Inferior parietal cortex (tissue), 1 donor: ENCODE data around the gene TGFB2.
"Not testable (repeated sequence)": the region's sequence is repeated elsewhere in the genome, so short reads cannot be mapped to it uniquely, and the experiment has no call there.

Experiments used
- DNase-seq: peaks from one replicate; pipeline ENCODE4 v3.0.0-alpha.2; 2016; ENCODE audit errors: extremely low spot score

The TGFB2 gene

DNA sequence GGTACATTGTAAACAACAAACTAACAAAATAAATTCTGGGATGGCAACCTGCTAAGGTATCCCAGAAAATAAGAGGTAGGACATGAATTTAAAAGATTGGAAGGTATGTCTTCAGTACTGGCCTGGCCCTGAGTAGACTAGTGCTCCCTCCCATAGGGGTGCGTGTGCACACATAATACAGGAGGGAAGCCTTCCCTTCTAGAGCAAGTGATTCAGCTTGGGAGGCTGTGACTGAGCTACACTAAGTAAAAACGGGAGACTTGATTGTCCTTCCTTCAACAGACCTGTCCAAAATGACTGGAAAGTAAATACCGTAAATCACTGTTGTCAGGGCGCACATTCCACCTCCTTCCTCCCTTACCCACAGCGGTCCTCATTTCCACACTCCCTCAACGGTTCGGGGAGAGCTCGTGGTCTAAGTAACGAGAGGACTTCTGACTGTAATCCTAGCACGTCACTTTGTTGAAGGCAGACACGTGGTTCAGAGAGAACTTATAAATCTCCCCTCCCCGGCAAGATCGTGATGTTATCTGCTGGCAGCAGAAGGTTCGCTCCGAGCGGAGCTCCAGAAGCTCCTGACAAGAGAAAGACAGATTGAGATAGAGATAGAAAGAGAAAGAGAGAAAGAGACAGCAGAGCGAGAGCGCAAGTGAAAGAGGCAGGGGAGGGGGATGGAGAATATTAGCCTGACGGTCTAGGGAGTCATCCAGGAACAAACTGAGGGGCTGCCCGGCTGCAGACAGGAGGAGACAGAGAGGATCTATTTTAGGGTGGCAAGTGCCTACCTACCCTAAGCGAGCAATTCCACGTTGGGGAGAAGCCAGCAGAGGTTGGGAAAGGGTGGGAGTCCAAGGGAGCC lies at the start of gene TGFB2:
Gene TGFB2, plus strand, starts transcription at position 523 of the 859 bp plus-strand sequence. CDS start 1,366 bp downstream, outside the sequence.
- DNase-seq: peak; percentile 68

DNA sequence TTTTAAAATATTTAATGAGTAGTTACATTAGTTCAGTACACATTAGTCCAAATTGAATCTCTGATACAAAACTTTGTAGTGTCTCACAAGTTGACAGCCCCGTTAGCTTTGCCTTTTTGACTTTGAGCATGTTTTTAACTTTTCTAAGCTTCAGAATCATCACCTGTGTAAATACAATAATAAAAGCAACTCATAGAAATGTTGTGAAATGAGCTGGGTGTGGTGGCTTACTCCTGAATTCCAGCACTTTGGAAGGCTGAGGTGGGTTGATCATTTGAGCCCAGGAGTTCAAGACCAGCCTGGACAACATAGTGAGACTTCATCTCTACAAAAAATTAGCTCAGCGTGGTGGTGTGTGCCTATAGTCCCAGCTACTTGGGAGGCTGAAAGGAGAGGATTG lies 49.0 kb upstream of the TGFB2 start:
- DNase-seq: no peak

DNA sequence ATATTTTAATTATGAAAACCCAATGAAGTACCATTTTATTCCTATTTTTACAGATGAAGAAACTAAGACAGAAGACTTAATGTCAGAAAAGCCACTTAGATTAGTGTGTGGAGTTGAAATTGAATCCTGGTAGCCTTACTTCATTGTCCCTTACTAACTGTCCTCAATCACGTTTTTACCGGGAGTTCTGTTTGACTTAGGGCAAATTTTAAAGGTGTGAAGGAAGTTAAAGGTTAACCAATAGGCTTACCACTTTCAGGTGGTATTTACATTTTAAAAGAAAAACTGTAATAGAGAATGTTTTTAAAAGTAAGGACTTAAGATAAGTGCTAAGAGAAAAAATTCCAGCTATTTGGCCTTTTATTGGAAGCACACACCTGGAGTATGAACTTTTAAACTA lies 47.7 kb upstream of the TGFB2 start:
- DNase-seq: no peak

DNA sequence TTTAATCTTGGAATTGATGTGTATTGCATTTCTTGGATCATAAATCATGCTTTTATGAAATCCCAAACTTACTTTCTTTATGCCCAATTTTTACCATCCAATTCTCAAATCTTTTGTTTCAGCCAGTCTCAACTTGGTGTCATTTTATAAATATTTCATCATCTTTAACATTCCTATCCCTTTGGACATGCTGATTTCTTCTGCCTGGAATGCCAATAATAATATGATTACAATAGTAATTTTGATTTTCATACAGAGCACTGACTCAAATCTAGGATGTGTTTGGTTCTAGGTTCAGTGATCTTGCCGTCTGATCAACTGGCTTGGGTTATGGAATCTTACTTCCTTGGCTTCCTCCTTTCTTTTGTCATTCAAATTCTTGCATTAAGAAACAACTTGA lies 47.3 kb upstream of the TGFB2 start:
- no peak for DNase-seq

DNA sequence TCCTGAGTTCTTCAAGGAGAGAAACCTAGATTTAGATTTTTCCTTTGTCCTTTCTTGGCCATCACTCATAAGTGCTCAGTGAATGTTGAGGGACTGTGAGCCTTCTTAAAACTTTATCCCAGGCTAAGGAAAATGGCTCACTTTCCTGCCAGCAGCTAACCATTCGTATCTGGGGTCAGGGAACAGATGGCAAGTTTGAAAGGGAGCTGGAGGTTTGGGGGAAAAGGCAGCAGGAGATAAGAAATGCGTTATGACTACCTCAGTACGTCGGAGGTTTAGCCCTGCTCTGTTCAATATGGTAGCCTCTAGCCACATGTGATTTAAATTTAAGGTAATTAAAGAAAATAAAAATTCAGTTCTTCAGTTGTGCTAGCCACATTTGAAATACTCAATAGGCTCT lies 46.7 kb upstream of the TGFB2 start:
- no peak for DNase-seq

DNA sequence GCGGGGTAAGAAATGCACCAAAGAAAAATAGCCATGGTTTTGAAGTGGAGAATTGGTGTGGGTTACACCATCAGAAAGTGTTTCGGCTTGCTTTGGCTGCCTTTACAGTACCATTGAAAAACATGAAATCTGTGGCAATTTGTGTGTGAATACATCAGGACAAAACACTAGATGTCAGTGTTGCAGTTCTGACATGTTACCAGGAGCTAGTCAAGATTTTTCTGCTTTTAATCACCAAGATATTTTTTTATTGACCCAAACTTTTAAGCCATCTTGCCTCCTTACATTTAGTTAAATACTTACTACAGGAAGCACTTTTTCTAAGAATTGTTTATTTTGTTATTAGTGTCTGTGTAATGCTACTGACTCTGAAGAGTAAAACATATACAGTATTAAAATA lies 45.7 kb upstream of the TGFB2 start:
- peak; percentile 56 for DNase-seq

DNA sequence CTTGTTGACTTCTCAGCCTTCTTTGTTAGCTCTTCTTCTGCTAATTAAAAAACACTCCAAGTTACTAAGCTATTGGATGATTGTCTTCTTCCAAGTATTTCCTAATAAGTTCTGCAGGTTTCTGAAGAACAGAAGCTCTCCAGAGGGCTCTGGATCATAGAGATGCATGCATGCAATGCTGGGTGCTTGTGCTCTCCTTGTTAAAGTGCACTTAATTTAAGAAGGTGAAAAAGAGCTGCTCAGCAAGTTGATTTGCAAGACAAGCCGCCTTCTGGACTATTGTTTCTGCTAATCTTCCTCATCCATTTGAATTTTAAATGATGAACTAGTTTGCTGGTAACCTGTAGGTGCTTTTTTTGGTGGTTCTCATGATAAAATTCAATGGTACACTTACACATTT lies 43.9 kb upstream of the TGFB2 start:
- no peak for DNase-seq

DNA sequence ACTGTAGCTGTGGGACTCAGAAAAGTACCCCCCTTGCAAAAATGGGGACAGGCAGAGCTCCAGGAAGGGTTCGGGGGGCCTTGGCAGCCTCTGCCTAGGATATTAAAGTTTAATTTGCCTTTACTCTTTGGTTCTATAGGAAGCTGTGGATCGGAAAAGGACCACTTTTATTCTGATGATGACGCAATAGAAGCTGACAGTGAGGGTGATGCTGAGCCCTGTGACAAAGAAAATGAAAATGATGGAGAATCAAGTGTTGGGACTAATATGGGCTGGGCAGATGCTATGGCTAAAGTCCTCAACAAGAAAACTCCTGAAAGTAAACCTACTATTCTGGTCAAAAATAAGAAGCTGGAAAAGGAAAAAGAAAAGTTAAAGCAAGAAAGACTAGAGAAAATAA lies 43.0 kb upstream of the TGFB2 start:
- DNase-seq: no peak

DNA sequence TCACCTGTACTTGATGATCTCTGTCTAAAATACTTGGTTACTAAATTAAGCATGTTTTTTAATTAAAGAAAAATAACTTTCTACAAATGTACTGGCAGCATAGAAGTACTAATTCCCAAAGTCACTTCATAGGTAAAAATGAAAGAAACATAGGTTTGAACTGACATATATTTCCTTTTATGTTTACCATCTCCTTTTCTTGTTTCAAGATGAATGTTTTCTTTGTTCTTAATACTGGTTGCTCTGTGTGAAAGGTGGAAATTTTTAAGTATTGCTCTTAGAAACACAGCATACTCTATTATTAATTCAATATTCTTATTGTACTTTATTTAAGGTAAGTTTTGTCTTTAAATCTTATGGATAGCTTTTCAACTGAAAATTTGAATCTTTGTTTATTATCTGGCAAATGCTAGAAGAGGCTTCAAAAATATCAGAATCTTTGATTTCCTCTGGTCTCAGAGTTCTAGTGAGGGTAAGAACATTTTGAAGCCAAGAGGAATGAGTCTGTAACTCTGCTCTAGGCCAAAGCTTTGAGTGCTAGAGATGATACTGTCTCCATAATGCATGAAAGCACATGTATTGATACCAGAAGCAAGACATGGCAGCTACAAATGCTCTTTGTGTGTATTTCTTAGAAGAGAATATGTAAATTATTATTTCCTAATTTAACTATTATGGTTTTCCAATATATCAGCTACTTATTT lies 41.8 kb upstream of the TGFB2 start:
- no peak for DNase-seq

DNA sequence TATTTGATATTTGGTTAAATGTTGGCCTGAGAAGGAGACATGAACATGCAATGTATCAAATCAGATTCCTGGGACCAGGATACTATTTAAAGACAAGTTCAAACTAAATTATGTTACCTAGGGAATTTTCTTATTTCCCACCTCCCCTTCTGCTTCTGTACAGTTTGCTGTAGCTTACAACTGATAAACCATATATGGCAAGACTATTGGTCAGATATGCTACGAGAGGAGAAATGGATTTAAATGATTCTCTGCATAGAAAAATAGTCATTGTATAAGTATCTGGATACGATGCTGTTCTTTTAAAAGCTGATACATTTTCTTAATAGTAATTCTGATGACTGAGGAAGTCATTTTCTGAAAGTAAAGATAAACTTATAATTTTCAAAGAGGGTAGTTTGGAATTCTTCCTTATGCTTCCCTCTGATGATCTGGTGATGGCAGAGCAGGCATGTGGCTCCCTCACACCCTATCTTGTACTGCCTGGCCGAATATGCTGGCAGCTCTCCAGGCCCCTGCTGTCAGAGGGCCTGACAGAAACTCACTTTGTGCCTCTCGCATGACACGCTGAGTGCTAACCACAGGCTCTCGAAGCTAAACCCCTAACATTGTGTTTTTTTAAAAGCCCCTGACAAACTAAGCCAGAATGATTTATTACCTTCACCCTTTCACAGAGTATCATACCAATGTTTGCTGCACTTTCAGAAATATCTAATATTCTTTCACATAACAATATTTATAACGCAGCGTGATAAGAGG lies 40.7 kb upstream of the TGFB2 start:
- peak; percentile 63 for DNase-seq

DNA sequence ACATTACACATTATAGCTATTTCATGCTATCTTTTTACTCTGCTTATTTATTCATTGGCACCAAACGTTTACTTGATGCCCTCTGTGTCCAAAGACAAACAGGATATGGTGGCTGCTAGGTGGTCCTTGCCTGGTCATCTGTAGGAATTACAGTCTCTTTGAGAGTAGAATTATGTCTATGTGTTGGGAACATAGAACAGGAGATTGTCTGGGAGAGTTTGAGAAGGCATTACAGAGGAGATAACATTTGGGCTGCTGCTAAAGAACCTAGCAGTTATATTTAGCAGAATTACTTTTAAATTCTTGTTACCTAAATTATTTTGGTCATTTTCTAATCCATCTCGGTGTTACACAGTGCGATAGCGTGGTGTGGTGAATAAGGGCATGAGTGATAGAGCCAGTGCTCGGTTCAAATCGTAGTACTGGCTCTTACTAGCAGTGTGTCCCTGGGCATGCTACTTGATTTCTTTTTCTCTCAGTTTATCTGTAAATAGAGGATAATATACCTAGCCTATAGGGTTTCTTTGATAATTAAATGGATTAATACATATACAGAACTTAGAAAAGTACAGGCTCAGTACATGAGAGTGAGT lies 39.6 kb upstream of the TGFB2 start:
- no peak for DNase-seq

DNA sequence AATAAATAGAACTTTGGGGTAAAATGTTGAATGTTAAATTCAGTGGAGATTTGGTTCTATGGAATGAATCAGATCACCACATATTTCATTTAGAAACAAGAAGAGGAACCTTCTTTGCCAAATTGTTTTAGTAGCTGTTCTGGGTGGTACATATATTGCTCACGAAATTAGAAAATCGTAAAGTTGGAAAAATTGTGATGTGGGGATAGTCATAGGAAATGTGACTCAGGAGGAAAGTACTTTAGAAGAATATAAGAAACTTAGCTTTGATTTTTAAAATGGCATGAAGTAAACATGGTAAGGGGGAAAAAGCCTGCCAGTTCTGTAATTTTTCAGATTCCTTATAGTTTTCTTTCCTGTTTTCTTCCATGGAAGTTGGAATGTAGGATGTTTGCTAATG lies 32.6 kb upstream of the TGFB2 start:
- no peak for DNase-seq

DNA sequence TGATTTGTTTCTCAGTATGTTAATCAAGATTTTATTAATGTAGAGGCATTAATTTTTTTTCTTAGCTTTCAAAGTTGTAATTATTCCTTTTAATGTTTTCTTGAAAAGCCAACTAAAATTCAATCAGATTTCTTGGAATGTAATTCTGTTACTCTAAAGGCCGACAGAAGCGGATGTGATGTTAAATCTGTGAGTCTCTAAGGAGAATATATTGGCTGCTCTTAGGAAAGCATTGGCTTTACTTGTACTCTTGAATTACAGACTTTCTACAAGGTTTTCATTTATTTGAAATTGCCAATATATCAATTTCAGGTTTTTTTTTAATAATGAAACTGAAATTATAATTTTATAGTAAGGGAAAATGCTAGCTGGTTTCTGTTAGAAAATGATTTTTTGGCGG lies 30.8 kb upstream of the TGFB2 start:
- no peak for DNase-seq

DNA sequence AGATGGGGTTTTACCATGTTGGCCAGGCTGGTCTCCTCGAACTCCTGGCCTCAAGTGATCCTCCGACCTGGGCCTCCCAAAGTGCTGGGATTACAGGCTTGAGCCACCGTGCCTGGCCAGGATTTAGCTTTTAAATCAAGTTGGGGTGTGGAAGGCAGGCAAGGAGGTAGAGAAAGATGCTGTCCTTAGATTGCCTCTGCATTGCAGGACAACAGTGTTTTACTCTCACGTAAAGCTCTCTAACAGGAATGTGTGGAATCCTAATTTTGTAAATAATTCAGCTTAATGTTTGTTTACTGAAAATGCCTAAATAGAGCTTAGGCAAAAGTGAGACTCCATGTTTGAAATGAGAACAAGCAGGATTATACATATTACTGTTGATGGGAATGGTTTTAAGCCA lies 29.5 kb upstream of the TGFB2 start:
- DNase-seq: no peak

DNA sequence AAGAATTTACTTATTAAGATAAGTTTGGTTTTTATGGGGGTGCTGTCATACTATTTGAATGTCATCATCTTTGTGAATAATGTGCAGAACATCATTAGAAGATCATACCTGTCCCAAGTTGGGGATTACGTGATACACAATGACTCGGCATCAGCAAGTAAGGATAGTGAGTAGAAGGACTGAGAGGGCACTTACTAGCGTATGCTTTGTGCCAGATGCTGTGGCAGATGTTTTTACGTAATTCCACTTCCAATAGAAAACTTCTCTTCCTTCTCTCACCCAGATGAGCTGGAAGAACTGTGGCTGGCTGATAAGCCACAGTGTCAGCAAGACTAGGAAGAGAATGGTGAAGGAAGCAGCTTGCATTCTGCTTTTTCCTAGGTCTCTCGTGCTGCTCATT lies 28.1 kb upstream of the TGFB2 start:
- no peak for DNase-seq

DNA sequence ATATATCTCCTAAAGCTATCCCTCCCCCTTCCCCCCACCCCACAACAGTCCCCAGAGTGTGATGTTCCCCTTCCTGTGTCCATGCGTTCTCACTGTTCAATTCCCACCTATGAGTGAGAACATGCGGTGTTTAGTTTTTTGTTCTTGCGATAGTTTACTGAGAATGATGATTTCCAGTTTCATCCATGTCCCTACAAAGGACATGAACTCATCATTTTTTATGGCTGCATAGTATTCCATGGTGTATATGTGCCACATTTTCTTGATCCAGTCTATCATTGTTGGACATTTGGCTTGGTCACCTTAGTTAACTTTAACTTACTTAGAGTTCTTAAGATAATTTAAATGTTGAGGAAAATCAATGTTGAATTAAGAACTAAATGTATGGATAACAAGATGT lies 25.0 kb upstream of the TGFB2 start:
- DNase-seq: not testable (repeated sequence)

DNA sequence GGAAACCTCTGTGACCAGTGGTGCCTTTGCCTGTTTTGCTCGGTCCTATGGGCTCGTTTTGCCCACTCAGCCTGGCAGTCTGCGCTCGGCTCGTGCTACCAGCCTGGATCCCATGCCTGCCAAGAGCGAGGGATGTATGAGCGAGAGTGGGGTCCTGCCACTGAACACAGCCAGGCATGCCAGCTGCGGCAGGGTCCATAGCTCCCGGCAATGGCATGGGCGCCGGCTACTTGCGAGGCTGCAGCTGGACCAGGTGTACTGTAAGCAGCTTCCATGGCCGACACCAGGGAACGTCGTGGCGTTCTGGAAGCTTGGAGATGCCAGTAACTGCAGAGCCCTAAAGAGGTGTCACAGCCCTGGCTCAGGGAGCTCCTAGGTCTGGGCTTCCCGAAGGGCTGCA lies 22.4 kb upstream of the TGFB2 start:
- no peak for DNase-seq

DNA sequence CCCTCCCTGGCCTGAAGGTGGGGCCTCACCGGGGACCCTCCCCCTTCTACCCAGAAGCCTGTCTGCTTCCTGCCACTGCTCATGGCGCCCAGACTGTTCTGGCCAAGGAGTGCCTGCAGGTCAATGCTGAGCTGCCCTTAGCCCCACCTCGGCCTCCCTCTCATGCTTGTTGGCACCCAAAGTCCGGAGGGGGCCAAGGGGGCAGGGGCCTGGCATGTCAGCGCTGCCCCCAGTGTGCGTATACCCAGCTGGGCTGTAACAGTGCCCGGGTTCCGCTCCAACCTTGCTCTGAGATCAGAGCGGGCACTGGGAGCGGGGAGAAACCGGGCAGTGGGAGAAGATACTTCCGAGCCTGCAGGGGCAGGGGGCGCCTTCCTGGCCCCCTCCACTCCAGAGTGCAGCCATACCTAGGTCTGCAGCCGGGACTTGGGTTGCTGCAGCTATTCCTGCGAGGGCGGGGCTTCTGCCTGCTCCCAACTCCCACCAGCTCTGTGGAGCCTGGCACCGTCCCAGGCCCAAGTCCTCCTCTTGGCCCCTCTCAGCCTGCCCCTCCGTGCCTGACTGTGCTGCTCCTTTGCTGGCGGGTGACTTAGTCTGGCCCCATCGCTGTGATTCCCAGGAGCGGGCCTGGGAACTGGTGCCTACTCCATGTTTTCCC lies 21.4 kb upstream of the TGFB2 start:
- no peak for DNase-seq

DNA sequence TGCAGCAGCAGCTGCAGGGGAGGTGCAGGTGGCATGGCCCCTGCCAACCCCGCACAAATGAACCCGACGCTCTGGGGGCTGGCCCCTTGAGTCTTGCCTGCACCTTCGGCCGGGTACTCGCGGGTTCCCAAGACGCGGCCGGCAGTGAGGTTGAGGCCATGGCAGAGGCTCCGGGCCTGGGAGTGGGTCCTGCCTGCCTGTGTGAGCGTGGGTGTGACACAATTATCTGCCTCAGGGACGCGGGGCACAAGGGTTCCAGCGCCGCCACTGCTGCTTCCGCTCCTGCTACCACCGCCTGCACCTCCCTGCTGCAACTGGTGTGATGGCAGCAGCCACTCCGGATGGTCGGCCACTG lies 20.9 kb upstream of the TGFB2 start:
- no peak for DNase-seq

DNA sequence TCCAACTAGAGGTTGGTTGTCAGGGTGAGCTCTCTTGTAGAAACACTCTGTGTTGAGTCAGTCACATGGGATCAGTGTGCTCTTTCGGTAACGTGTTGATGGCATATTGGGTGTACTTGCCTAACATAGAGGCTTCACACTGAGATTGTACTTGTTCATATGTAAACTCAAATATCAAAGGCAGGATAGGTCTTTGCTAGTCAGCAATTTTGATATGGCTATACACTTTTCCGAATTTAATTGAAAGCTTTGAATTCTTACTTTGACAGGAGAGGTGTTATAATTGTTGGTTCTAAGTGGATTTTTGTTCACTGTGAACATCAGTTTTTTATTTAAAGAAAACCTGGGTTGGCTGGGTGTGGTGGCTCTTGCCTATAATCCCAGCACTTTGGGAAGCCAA lies 16.4 kb upstream of the TGFB2 start:
- no peak for DNase-seq

DNA sequence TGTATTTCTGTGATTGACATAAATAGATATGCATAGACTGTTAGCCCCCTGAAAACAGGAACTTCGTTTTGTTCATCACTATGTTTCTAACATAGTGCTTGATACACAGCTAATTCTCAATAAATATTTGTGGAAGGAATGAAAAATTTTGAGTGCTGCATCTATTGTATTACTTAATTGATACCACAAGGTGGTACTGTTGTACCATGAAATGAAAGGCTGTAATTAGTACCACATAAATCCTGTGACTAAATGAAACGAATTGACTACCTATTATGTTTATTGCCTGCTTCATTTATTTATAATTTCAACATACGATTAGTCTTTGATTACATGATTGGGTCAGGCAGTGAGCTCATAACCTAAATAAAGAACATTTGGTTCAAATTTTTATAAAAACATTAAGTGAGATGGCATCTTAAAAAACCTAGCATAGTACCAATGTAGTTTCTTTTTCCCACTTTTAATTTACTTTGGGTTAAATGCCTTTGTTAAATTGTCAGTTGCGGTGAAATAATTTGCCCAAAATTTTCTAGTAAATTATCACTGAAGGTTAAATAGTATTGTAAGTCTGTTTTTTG lies 15.0 kb upstream of the TGFB2 start:
- peak; percentile 72 for DNase-seq
